HTR-8/SVneo (cell line): ENCODE data around the gene THSD7B.
"Not testable (repeated sequence)": the region's sequence is repeated elsewhere in the genome, so short reads cannot be mapped to it uniquely, and the experiment has no call there.

ENCODE experiments used
- DNase-seq: peaks from one replicate; pipeline ENCODE4 v3.0.0; 2011; ENCODE audit warnings: low spot score, mixed read lengths; ENCODE audit not compliant: insufficient read length
- FAIRE-seq: peaks from 2 replicates; lab custom pipeline; 2011; peaks lifted over from hg19 to GRCh38; lab: Jason Lieb, UNC

THSD7B gene

DNA sequence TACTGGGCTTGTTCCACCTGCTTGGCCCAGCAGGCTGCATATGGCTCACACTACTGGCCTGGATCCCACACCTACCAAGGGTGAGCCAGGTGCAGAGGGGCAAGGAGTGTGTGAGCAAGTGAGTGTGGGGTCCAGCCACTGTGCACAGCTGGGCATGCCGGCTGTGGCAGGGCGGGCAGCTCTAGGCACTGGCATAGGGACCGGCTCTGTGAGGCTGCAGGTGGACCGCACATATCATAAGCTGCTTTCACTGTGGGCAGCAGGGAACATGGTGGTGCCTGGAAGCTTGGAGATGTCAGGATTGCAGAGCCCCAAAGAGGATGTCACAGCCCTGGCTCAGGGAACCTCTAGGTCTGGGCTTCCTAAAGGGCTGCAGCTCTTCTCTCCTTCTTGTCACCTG lies 154.3 kb downstream of the THSD7B start:
- no peak for FAIRE-seq

DNA sequence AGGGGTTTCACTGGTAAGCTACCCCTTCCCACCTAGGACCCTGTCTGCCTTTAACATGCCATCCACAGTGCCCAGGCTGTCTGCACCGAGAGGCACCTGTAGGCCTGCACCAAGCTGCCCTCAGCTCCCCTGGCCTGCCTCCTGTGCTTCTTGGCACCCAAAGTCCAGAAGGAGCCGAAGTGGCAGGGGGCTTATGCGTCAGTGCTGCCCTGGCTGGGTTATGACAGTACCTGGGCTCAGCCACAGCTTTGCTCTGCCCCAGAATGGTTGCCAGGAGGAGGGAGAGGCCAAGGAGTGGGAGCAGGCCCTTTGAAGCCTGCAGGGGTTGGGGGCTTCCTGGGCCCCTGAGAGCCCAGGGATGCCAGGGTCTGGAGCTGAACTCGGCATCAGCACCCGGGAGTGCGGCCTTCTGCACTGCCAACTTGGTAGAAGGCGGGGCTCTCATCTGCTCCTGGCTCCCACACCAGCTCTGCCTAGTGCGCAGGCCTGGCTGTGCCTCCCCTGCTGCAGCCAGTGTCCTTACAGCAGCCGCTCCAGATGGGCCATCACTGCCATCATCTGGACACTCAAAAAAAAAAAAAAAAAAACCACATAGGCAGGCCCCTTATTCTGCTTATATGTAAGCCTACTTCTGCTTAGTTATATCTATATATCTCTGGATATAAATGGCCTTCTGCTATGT lies 155.4 kb downstream of the THSD7B start:
- no peak for FAIRE-seq

More for the DNA sequence above, 154.3 kb downstream of the THSD7B start:
- no peak for DNase-seq

DNA sequence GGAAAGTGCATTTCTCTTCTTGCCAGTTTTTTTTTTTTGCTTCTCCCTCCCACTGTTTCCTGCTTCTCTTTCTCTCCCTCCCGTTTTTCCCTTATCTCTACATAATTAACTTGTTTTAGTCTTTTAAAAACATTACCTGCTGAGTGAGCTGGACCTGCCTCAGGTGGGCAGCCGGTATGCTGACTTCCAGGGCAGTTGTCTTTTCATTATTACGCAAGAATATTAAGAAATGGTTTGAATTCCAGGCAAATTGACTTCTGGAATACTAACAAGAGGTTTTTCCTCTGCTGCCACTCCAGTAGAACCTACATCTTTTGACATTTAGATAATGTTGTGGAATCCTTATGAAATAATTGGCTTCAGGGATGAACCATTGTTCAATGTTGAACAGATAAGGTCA lies 161.8 kb downstream of the THSD7B start:
- FAIRE-seq, result no peak

More for the DNA sequence above, 155.4 kb downstream of the THSD7B start:
- DNase-seq, result no peak

DNA sequence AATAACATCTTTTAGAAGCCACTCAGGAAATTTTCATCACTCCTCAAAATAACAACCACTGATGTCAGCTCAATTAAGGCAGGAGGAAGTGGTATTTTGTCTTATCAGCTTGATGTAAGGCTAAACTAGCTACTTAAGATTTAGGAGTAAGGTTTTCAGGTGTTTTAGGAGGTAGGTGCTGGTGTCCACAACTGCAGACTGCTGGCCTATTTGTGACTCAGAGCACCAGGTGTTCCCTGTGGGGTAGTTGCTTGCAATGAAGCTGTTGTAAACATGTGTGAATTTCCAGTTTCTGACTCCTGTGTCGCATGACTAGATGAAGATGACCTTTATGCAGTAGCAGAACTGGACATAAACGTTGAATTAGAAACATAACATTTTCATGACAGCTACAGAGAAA lies 164.2 kb downstream of the THSD7B start:
- DNase-seq (no peak), FAIRE-seq (no peak)

More for the DNA sequence above, 161.8 kb downstream of the THSD7B start:
- DNase-seq, result no peak

DNA sequence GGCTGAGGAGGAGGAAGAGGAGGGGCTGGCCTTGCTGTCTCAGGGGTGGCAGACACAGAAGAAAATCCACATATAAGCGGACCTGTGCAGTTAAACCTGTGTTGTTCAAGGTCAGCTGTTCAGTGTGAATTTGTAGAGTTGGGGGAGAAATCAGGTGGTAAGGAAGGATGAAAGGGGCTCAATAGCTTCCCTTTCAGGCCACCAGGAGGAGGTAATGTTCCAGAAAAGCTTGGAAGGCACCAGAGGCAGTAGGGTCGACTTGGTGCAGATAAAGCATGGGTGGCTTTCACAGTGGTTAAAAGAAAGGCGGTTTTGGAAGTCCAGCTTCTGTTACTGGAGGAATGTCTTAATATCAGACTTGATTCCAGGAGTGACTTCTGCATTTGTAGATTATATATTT lies 167.4 kb downstream of the THSD7B start:
- DNase-seq, result peak; percentile 14
- FAIRE-seq, result no peak

DNA sequence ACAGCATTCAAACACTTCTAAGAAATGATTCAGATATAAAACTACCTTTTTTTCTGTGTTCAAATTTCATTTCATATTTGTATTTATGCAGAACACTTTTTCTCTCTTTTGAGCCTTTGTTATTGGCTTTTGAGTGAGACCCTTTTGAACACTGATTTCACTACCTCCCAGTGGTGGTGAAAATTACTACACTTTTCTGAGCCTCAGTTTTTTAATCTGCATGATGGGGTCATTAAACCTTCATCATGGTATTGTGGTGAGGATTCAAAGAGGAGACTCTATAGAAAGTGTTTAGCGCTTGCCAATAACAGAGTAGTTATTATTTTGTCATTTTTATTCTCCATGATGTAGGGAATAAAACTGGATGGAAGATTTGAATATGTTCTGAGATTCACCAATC lies 169.8 kb downstream of the THSD7B start:
- DNase-seq (no peak), FAIRE-seq (no peak)

DNA sequence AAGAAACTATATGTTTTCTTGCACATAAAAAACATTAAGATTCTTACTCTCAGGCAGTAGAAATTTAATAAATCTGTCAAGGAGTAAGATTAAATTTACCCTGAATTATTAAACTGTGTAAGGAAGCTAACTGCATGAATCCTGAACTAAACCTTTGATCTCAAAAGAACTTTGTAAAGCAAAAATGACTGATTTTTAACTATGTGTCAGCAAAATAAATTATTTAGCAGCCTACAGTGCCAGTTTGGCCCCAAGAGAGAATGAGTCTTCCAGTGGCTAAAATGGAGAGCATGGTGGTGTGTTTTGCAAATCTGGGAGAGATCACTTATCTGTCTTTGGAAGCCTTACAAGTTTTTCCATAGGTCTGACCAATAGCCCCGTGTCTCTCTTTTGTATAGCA lies 190.7 kb downstream of the THSD7B start:
- DNase-seq (no peak), FAIRE-seq (no peak)

DNA sequence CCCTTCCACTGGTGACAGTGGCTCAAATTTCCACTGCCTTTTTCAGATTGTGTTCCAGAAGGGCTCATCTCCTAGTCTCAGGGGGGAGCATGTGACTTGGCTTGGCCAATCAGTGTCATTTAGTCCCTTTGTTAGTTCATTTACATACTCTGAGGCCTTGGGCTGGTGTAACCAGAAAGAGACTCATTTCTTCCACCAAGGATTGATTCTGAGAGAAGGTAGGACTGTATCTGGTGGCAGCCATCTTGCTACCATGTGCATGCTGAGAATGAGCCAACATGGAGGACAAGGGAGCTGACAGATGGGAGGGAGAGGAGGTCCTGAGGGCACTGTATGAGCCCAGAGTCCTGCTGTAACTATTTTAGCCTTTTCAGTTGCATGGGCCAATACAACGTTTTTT lies 191.7 kb downstream of the THSD7B start:
- no peak for DNase-seq
- FAIRE-seq, result no peak

DNA sequence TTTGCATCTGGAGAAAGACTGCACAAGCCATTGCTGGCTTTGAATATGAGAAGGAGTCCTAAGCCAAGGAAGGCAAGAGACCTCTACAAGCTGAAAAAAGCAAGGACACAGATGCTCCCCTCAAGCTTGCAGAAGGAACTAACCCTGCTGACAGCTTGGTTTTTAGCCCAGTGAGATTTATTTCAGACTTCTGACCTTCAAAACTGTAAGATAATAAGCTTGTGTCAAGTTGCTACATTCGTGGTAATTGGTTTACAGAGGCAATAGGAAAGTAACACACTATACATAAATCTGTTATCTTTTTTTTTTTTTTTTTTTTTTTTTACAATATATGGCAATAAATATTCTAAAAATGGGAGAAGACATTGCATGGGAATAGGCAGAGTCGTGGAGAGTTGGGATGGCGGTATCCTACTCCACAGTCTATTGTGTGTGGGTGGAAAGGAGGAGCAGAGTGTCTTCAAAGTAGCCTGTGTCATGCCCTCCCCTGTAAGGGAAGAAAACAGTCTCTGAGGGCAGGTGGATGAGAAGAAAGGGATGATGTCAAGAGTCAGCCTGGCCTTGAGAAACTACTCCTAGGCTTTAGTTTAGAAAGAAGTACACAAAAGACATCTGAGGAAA lies 196.9 kb downstream of the THSD7B start:
- no peak for DNase-seq
- FAIRE-seq, result no peak

DNA sequence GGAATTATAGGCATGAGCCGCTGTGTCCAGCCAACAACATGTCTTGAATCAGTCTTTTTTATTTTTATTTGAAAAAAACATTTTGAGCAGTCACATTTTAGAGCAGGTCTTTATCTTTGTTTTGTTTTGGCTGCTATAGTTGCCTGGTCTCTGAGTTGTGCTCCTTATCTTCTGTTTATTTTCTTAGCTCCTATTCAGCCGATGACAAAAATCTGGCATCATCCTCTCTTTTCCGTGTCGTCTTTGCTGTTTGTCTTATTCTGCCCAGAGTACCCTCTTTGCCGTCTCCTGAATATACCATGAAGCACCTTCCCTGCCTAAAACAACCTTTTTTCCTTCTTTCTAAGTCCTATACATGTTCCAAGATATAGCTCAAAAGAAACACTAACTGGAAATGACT lies 201.1 kb downstream of the THSD7B start:
- DNase-seq (no peak), FAIRE-seq (no peak)

DNA sequence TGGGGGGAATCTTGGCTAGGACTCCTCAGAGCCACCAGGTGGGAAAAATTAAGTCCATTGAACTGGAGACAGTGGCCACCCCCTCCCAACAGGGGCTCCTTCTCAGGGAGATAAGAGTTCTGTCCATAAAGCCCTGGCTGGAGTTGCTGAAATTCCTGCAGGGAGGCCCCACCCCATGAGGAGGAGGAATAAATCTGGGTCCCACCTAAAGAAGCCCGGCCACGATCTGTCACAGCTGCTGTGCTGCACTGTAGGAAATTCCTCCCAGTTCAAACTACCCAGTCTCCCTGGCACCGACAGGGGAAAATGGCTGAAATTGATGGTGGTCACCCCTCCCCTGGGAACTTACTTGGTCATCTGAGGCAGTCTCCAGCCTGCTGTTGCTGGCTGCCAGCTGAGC lies 215.0 kb downstream of the THSD7B start:
- no peak for FAIRE-seq
- DNase-seq, result no peak

DNA sequence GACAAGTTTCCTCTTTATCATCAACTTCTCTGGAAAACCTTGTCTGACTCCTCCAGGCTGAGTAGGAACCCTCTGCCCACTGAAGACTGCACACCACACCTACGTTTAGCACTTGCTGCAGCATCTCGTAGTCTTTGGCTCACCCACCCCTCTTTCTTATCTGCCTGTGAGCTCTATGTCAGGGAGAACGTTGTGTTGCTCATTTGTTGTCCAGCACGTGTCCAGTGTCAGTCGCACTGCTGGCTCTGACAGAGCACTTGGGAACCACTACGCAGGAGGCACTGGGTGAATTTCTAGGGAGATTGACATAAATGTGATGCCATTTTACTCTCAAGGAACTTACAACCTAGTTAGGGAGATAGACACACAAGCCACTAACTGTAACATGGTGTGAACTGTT lies 216.3 kb downstream of the THSD7B start:
- not testable (repeated sequence) for DNase-seq, FAIRE-seq

DNA sequence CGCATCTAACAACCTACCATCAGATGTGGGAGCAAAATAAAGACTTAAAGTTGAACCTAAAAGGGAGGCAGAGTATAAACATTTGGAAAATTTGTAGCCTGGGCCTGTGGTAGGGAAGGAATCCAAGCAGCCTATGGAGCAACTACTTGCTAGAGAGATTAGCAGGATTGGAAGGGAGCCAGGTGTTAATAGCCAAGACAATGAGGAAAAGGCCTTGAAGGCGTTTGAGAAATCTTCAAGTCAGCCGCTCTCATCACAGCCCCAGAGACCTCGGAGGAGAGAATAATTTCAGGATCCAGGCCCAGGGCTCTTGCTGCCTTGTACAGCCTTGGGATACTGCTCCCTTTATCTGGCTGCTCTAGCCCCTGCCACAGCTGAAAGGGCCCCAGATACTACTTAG lies 219.7 kb downstream of the THSD7B start:
- DNase-seq, result no peak
- FAIRE-seq, result no peak

DNA sequence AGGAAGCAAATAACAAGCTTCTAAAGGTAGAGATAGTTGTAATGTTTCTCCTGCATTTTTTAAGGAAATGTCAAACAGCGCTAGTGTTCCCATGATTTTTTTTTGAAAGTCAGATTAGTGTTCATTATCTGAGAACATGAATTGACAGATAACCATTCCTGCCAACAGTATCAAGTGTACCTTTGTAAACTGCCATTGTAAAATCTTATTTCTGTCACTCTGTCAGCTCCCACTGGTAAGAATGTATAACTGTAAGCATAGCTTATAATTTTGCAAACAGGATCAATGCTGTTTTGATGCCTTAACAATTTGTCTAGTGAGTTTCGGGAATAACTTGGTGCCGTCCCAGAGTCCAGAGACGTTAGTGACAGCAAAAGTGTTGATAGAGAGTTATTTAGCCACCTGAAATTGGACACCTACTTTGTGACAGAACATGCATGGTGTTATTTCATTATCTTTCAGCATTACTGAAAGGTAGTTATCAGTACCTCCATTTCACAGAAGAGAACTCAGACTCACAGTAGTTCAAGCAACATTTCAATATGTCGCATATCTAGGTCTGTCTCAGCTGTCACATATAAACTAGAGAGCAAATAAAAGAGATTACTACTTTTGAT lies 221.4 kb downstream of the THSD7B start:
- no peak for FAIRE-seq

DNA sequence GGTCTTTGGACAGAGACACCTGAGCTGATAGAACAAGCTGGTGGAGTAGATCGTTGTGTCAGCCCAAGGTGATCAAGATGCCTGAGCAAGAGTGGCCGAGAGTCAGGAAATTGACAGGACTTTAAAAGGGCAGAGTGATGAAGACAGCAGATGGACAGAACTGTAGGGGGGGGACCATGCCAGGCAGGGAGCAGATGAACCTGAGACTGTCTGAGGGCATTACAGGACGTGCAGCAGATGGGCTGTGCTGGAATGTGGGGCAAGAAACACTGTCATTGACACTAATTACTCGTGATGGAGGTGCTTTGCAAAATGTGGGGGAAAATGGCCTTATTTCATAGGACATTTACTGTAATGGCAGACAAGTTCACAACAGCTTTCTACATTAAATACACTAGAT lies 225.0 kb downstream of the THSD7B start:
- FAIRE-seq (no peak), DNase-seq (no peak)

More for the DNA sequence above, 221.4 kb downstream of the THSD7B start:
- no peak for DNase-seq

DNA sequence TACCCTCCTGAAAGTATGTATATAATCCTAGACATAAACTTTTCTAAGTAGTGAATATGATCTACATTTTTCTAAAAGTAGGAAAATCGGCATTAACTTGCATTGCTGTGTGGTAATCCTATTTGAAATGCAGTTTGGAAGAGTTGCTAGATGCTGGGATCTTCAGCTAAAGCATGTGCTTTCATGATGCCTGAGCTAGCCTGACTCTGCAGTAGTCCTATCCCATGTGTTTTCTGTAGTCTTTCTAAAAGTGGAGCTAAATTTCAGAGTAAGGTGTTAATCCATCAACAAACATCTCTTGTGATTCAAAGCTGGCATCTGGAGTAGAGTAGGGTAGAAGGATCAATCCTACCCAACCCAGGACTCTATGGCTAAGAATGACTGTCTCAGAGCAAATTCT lies 229.4 kb downstream of the THSD7B start:
- DNase-seq, result no peak
- FAIRE-seq, result no peak

DNA sequence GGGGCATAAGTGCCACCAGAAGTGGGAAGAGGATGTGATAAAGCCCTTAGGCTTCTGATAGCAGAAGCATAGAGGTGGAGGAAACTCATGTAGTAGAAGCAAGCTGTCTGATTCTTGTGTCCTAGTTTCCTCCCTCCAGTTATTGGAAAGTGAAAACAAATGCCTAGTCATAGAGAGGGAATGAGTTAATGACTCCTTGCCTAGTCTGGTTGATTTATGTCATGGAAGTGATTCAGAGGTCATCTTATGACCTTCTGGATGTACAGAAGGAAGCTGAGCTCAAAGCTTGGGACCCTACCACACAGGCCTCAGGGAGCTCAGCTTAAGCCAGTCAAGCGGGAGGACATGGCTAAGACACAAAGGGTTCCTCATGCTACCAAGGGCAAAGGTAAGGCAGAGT lies 232.2 kb downstream of the THSD7B start:
- no peak for FAIRE-seq
- peak; percentile 10 for DNase-seq

DNA sequence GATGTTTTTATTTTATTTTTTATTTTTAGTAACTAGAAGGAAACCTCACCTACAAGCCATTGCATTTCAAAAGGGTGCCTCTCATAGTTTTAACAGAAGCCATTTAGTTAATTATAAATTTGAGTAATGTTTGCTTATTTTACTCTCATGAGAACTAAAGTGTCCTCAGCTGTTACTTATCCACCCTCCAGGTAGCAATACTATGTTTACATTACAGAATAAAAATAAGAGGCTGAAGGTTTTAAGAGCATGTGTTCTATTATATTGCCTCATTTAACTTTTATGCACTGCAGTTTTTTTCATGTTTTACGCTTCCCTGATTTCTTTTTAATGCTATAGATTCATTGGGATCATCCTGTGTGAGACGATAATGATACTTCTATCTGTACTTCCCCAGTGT lies 235.5 kb downstream of the THSD7B start:
- DNase-seq, result no peak
- no peak for FAIRE-seq

DNA sequence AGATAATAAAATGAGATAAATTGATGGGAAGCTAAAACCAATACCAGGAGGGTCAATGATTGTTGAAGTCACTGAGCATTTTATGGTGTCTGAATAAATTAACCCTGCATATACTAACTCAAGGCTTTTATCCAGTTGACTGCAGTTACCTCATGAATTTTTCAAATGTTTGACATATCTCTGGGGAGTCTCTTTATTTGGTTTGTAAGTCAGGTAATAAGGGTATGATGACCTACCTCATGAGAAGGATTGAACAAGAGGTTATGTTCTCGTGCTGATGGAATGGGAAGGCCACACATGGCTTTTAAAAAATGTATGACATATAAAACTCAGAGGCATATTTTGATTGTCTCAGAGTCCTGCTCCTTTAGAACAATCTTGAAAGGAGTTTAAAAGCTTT lies 237.6 kb downstream of the THSD7B start:
- no peak for DNase-seq
- no peak for FAIRE-seq

DNA sequence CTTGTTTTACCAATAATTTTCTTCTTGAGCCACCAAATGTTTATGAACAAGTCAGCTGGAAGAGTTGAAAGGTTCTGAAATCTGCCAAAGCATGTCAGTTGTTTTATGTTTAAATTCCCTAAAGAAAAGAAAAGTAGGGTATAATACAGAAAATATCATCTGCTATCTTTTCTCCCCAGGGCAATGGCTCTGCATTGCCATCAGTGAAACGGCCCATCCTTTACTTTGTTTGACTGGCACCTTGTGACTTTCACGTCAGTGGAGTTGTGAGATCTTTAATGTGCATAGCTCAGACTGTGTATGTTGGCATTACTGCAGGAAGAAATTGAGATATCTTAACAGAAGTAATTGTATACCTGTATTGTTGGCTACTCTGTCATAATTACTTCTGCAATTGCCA lies 239.9 kb downstream of the THSD7B start:
- no peak for FAIRE-seq
- no peak for DNase-seq

DNA sequence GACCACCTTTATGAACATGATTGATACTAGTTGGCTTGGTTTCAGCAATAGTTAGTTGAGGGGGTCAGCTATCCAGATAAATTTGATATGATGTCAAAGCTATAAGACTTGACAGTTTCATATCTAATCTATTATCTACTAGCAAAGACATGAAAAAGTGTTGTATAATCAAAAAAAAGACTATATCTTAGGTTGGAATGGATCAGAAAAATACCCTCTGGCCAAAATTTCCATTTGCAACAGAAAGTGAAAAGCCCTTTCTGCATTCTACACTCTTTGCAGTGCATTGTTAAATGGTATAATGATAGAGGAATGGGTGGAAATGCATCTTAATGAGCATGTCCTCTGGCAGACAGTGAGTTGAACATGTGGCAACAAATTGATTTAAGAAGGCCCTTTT lies 242.6 kb downstream of the THSD7B start:
- FAIRE-seq, result no peak
- DNase-seq, result no peak

DNA sequence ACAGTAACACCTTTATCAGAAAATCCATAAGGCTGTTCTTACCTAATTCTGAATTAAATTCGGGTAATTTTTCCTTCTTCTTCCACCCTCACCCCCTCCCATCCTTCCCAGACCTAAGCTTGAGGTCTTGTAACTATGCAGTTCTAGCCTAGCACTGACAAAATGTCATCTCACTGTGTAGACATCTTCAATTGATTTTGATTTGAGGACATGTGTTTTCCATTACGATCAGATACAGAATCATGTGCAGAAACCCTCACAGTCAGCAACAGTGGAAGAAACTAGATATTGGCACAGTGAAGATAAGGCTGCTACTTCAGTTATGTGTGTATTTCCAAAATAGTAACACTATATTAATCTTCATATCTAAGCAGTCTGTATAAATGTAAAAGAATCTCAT lies 244.6 kb downstream of the THSD7B start:
- DNase-seq, result no peak
- FAIRE-seq, result no peak
